SJCRH30 (cell line): ENCODE results near the gene AGAP1. TPM values are rescaled to one million over a fixed set of nuclear protein-coding genes. Genes with fewer than 3 reads are reported as not detected.

ENCODE experiments used
- DNase-seq, 2 experiments: peaks; one replicate each; pipeline ENCODE4 v3.0.0-alpha.2; 2015 to 2020
- H3K27ac ChIP-seq: fragments of 250-450 bp; sonication (Bioruptor Pico); 2 replicates; pipeline ENCODE4 v1.5.1; 2020; ENCODE audit warnings: mild to moderate bottlenecking, moderate library complexity
- H3K27me3 ChIP-seq: fragments of 250-450 bp; sonication (Bioruptor Pico); 2 replicates; pipeline ENCODE4 v1.5.1; 2020; ENCODE audit warnings: mild to moderate bottlenecking, moderate library complexity
- H3K36me3 ChIP-seq: fragments of 250-450 bp; sonication (Bioruptor Pico); 2 replicates; pipeline ENCODE4 v1.5.1; 2020; ENCODE audit warnings: mild to moderate bottlenecking, moderate library complexity
- H3K4me1 ChIP-seq: fragments of 250-450 bp; sonication (Bioruptor Pico); 2 replicates; pipeline ENCODE4 v1.5.1; 2020; ENCODE audit warnings: mild to moderate bottlenecking, moderate library complexity
- H3K4me3 ChIP-seq: fragments of 250-450 bp; sonication (Bioruptor Pico); 2 replicates; pipeline ENCODE4 v1.5.1; 2020; ENCODE audit warnings: mild to moderate bottlenecking, moderate library complexity
- H3K9me3 ChIP-seq: fragments of 250-450 bp; sonication (Bioruptor Pico); replicated peaks from 2 replicates; pipeline ENCODE4 v1.5.1; 2020; ENCODE audit warnings: mild to moderate bottlenecking, moderate library complexity
- total RNA-seq: library from RNA; depleted of rRNA; stranded (reverse); fragments of >200 nt; shearing (Covaris generic); gene quantifications from 2 replicates; pipeline ENCODE4 v1.2.3, GENCODE V29; 2014

Gene AGAP1
- total RNA-seq, 1 experiment from 2014 or later: 27.8 TPM

DNA sequence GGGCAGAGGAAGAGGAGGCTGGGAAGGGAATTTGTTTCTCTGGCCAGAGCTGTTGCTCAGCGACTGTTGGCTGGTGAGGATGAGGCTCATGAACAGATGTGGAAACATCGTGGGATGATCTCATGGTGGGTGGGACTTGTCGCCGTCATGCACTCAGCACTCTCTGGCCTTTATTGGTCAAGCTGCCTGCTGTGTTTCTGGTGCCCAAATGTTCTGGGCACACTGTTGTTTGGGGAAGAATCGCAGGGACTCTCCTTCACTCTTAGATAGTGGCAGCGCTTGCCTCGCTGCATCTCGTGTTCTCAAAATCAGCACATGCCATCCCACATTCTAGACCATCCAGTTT lies 145.6 kb downstream of the AGAP1 start:
- Histone ChIP-seq H3K36me3 (no peaks in the 10 kb centered on the region), H3K9me3 (no peaks in the 10 kb centered on the region), H3K27me3 (no peaks in the 10 kb centered on the region), H3K4me3 (peak overlapping the region; percentile 49), H3K4me1 (peaks cover 57% of the 10 kb centered on the region), H3K27ac (peak overlapping the region; percentile 96)
- DNase-seq: peak; percentile 92 to 96

DNA sequence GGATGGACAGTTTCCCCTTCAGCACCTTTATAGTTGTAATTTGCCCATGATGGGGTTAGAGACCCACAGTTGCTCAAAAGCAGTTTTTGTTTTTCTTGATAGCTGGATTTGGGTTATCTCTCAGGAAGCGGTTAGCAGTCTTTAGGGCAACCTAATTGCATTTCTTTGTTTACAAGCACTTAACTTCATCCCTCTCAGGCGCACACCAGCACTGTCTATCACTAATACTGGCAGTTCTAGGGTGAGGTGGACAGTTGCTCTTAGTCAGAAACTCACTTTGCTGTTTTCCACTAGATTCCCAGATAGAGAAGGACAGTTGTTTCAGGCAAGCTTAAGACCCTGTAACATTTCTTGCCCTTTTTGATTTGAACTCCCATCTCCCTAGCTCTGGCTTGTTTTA lies 146.0 kb downstream of the AGAP1 start:
- Histone ChIP-seq H3K4me1 (peaks cover 53% of the 10 kb centered on the region), H3K27ac (peak overlapping the region; percentile 96), H3K27me3 (no peaks in the 10 kb centered on the region), H3K4me3 (peak overlapping the region; percentile 49), H3K9me3 (no peaks in the 10 kb centered on the region), H3K36me3 (no peaks in the 10 kb centered on the region)
- DNase-seq: no peak

DNA sequence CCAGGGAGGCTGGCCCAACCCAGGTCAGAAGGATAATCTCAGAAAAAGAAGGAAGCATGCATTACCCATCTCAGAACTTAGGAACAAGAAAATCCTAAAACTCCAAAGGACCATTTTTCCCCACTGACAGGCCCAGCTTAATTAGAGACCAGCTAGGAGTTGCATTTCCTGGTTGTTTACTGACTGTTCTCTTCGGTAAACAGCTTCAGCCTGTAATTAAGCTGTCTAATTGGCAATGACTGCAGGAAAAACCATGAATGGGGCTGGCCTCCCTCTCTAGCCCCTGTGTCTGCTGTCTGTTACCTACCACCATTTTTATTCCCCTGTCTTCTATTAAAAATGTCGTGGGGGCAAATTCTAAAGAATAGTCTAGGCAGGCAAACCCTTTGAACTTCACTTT lies 146.5 kb downstream of the AGAP1 start:
- peak overlapping the region; percentile 96 for H3K27ac ChIP-seq
- H3K36me3 ChIP-seq: no peaks in the 10 kb centered on the region
- H3K4me3 ChIP-seq: peak overlapping the region; percentile 49
- no peaks in the 10 kb centered on the region for H3K27me3 ChIP-seq
- no peak for DNase-seq
- H3K4me1 ChIP-seq: peaks cover 48% of the 10 kb centered on the region
- H3K9me3 ChIP-seq: no peaks in the 10 kb centered on the region

DNA sequence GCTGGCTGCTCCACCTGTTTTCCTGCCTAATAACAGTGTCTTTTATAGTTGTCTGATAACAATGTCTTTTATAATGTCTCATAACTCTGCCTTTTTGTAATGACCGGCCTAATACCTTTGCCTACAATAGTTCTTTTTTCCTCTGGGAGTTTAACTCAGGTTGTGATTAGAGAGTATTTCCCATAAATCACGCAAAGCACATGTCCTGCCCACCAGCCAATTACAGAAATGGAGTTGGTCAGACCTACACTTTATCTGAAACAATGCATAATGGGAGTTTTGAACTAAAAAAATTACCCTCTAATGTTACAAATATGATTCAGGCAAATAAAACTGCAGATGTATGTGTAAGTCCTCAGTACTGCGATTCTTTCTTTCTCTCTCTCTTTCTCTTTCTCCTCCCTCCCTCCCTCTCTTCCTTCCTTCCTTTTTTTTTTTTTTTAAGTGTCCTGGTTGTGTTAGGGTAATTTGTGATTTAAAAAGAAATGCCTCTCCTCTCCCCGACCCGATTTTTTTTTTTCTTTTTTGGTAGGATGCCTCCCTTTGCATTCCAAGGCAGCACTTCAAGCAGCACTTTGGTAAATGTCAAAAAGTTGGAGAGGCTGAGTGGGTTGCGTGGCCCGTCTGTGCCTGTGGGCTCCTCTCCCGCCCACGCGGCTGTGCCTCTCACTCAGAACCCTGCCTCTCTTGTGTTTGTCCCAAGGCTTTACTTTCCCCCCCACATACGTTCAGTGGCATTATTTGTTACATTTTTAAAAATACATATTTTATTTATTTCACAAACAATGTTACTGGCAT lies 147.3 kb downstream of the AGAP1 start:
- peak overlapping the region; percentile 49 for H3K4me3 ChIP-seq

DNA sequence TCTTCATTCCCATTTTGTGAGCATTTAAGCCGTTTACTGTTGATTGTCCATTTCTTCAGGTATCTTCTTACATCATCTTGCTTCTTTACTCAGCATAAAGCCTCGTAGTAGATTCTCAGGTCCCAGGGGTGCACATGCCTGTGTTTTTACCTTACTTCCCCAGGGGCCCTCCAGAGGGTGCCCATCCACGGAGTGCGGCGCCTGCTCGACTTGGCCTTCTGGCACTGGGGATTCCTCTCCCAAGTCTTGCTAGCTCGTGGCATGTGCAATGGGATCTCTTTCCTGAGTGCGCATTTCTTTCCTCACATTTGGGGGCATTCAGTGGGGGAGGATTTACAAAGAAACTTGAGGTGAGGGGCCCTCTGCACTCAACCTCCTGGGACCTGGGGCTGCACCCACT lies 148.1 kb downstream of the AGAP1 start:
- H3K4me3 ChIP-seq: peak overlapping the region; percentile 49
- no peak for DNase-seq
- H3K36me3 ChIP-seq: no peaks in the 10 kb centered on the region
- H3K9me3 ChIP-seq: no peaks in the 10 kb centered on the region
- H3K4me1 ChIP-seq: peaks cover 42% of the 10 kb centered on the region
- no peaks in the 10 kb centered on the region for H3K27me3 ChIP-seq
- peak overlapping the region; percentile 96 for H3K27ac ChIP-seq

More for the DNA sequence above, 147.3 kb downstream of the AGAP1 start:
- no peaks in the 10 kb centered on the region for H3K9me3 ChIP-seq
- no peaks in the 10 kb centered on the region for H3K36me3 ChIP-seq
- H3K27ac ChIP-seq: peak overlapping the region; percentile 96
- H3K4me1 ChIP-seq: peaks cover 42% of the 10 kb centered on the region
- no peaks in the 10 kb centered on the region for H3K27me3 ChIP-seq
- peak; percentile 54 to 66 for DNase-seq

DNA sequence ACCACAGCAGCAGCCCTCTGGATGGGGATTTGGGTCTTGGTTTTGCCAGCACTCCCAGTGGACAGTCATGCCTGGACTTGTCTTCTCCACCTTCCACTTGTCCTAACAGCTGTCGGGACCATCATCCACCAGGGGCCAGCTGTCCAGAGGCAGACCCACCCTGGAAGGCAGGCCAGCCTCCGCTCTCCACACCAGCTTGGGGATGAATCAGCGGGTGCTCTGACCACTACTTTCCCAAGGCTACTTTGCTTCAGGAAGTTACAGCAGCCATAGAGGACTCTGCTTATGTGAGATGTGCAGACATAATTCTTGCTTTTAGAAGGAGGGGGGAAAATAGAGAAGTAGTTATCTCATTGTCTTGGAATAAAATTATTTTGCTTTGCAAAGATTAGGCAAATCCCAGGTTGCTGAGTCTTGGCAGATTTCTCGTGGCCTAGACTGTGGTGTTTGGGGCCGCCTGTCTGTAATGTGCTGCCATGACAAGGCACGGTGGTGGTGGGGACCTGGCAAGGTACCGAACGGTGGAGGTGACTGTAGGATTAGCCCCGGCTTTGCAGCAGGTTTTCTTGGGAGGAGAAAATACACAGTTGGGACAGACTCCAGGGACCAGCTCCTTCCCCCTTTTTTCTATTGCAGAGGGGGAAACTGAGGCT lies 148.7 kb downstream of the AGAP1 start:
- Histone ChIP-seq H3K9me3 (no peaks in the 10 kb centered on the region), H3K27ac (peak overlapping the region; percentile 96), H3K4me3 (peak overlapping the region; percentile 49), H3K27me3 (no peaks in the 10 kb centered on the region), H3K36me3 (no peaks in the 10 kb centered on the region), H3K4me1 (peaks cover 42% of the 10 kb centered on the region)
- peak; percentile 98 to 99 for DNase-seq

DNA sequence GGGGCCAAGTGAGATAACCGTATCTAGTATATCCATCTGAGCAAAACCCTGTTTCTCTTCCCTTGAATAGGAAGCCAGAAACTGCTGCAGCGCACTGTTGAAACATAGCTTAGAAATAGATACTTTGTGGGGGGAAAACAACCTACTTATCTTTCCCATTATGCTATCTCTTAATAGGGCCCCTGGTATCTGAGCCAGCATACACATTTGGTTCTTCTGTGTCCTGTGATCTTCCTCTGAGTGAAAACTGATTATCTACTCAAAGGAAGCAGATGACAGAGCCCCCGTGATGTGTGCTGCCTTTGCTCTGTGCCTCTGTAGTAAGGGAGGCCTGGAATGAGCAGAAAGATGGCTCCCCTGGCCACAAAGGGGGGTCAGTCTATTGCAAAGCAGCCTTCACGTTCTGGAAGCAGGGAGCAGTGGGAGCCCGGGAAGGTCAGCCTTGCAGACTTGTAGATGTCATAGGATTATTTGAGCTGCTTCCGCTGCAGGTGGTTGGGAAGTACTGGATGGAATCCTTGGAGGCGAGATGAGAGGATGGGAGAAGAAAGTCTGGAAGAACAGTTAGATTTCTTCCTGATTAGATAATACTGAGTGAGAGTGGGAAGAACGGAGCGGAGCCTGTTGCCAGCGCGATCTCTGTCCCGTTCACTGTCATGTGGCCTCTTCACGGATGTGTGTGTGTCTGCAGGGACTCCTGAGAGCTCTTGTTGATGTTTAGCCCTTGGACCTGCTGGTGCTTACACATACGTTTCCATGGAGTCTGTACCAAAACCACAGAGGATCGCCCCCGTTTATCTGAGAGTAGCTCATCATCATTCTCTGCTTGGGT lies 150.1 kb downstream of the AGAP1 start:
- Histone ChIP-seq H3K27me3 (no peaks in the 10 kb centered on the region), H3K9me3 (no peaks in the 10 kb centered on the region), H3K4me1 (peaks cover 38% of the 10 kb centered on the region), H3K4me3 (no peak overlapping the region), H3K27ac (no peak overlapping the region), H3K36me3 (no peaks in the 10 kb centered on the region)
- no peak for DNase-seq

DNA sequence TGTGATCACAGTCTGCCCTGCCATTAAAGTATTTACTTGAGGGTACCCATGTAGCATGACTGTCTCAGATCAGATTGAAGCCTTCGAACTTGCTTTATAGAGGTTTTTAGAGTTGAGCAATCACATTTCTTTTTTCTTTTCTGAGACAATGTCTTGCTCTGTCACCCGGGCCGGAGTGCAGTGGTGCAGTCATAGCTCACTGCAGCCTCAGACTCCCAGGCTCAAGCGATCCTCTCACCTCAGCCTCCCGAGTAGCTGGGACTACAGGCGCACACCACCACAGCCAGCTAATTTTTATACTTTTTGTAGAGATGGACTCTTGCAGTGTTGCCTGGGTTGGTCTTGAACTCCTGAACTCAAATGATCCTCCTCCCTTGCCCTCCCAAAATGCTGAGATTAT lies 153.4 kb downstream of the AGAP1 start:
- Histone ChIP-seq H3K36me3 (no peaks in the 10 kb centered on the region), H3K9me3 (no peaks in the 10 kb centered on the region), H3K27ac (no peak overlapping the region), H3K4me1 (peaks cover 10% of the 10 kb centered on the region), H3K27me3 (no peaks in the 10 kb centered on the region), H3K4me3 (no peak overlapping the region)
- DNase-seq: no peak

DNA sequence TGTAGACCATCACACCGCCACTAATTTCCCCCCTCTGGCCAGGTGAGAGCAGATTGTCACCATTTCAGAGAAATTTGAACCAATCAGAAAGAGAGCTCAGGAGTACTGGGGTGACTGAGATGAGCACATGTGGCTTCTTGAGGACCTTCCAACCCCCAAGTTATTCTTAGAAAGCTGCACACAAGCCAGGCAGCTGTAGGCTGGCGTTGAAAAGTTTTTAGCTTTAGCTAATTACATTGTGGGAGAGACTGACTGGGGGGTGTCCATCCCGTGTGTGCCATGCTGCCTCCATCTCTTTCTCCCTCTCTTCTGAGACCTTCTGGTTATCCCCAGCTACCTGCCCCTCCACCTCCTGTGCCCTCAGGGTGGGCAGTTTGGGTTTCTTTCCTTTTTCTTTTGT lies 154.0 kb downstream of the AGAP1 start:
- DNase-seq: peak in 1 of 2 experiments; percentile 23
- H3K27ac ChIP-seq: no peak overlapping the region
- H3K27me3 ChIP-seq: no peaks in the 10 kb centered on the region
- H3K9me3 ChIP-seq: no peaks in the 10 kb centered on the region
- no peak overlapping the region for H3K4me3 ChIP-seq
- peaks cover 6% of the 10 kb centered on the region for H3K4me1 ChIP-seq
- no peaks in the 10 kb centered on the region for H3K36me3 ChIP-seq

DNA sequence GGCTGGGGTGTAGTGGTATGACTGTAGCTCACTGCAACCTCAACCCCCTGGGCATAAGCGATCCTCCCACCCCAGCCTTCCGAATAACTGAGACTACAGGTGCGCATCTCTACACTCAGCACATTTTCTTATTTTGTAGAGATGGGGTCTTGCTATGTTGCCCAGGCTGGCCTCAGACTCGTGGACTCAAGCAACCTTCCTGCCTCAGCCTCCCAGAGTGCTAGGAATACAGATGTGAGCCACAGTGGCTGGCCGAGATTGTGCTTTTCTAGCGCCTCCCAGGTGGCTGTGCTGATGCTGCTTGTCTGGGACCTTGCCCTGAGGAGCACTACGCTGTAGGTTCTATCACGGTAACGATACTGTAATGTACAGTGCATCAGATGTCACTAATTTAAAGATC lies 155.6 kb downstream of the AGAP1 start:
- no peak for DNase-seq
- Histone ChIP-seq H3K36me3 (no peaks in the 10 kb centered on the region), H3K27ac (no peak overlapping the region), H3K27me3 (no peaks in the 10 kb centered on the region), H3K9me3 (no peaks in the 10 kb centered on the region), H3K4me1 (peaks cover 10% of the 10 kb centered on the region), H3K4me3 (no peak overlapping the region)

DNA sequence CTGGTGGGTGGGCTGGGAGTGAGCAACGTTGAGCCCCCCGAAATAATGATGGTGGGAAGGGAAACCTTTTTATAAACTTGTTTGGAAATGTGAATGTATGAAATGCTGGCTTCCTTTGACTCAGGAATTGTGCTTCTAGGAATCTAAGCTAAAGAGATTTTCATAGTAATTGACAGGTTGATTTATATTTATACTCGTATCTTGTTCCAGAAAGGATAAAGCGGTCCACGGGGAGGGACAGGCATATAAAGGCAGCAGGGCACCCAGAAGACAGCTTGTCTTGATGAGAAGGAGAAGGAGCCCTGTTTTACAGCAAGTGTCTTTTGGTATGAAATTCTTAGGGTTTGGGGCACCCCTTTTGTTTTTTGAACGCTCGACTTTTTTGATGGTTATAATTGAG lies 157.8 kb downstream of the AGAP1 start:
- Histone ChIP-seq H3K4me1 (peaks cover 14% of the 10 kb centered on the region), H3K9me3 (no peaks in the 10 kb centered on the region), H3K27ac (no peak overlapping the region), H3K27me3 (no peaks in the 10 kb centered on the region), H3K4me3 (no peak overlapping the region), H3K36me3 (no peaks in the 10 kb centered on the region)
- DNase-seq: no peak

DNA sequence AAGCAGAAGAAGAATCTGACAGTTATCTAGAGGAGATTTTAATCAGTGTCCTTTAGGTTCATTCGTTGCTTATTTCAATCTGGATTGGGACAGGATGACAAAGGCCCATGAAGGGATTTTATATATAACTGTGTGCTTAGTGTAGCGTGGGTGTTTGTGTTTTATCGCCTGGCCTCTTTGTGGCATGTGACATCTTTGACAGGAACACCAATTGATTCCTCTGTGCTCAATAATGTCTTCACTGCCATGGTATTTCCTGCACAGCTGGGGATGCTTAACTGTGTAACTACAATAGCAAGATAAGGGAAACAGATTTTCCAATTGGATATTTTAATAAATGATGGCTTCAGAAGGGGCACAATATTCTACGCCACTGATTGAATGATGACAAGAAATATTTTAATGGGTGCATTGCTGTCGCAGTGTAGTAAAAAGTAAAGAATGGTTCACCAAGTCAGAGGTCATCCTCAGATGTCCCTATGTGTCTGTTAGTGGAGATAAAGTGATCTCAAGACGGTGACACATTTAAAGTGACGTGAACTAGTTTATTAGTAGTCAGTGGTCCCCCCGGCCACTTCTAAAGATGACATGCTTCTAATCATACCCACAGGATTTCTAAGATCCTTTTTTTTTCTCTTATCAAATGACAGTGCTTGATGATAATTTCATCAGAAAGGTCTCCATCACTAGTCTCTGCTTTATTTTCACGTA lies 160.4 kb downstream of the AGAP1 start:
- Histone ChIP-seq H3K27ac (peak overlapping the region; percentile 30), H3K4me1 (peaks cover 27% of the 10 kb centered on the region), H3K36me3 (no peaks in the 10 kb centered on the region), H3K9me3 (no peaks in the 10 kb centered on the region), H3K27me3 (no peaks in the 10 kb centered on the region), H3K4me3 (no peak overlapping the region)
- peak in 1 of 2 experiments; percentile 39 for DNase-seq

DNA sequence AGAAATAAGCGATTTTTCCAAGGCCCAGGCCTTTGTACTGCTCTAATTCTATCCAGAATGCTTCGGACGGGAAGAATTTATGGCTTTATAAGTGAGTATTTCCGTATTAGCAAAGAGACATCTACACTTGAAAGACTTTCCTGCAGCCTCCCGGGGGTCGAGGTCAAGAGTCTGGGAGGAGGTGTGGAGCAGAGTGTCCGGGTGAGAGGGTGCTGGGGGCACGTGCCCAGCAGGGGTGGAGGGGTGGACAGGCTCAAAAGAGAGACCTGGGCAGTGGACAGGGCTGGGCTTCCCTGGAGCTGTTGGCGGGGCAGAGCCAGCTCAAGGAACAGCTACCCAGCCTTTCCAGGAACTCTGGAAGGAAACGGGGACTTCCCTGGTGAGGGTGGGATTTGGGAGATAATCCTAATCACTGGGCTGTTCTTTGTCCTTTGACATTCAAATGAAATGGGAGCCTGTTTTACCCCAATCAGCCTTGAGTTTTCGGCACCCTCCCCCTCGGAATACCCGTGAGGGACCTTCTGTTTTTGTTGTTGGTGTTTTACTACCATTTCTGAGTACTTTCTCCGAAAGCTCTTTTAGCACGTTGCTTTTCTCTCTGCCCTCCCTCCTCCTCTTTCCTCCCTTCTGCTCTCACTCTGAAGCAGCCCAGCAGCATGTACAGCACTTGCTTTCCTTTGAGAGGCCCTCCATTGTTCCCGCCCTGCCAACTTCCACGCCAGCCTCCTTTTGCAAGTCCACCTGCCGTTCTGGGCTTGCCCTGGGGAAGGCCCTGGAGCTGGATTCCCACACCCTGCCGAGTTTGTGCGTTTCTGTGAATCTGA lies 164.7 kb downstream of the AGAP1 start:
- peak; percentile 54 to 63 for DNase-seq
- H3K27me3 ChIP-seq: no peaks in the 10 kb centered on the region
- H3K4me3 ChIP-seq: peak overlapping the region; percentile 7
- no peaks in the 10 kb centered on the region for H3K36me3 ChIP-seq
- peak overlapping the region; percentile 62 for H3K27ac ChIP-seq
- peaks cover 42% of the 10 kb centered on the region for H3K4me1 ChIP-seq
- H3K9me3 ChIP-seq: no peaks in the 10 kb centered on the region
